ENCODE results near the gene CTTN.
"Not testable (repeated sequence)": the region's sequence is repeated elsewhere in the genome, so short reads cannot be mapped to it uniquely, and the experiment has no call there.

Gene CTTN

GRCh38 chr11:70381872-70382861 is 16.2 kb upstream of the CTTN start:
- DNase-seq: no peak

GRCh38 chr11:70383664-70384565 is 14.4 kb upstream of the CTTN start:
- DNase-seq: no peak

GRCh38 chr11:70384566-70385152 is 13.7 kb upstream of the CTTN start:
- no peak for DNase-seq

- DNase-seq: no peak
These were observed 10.8 kb upstream of the CTTN start for GRCh38 chr11:70387564-70387963.

GRCh38 chr11:70389201-70389600 is 9.1 kb upstream of the CTTN start:
- DNase-seq: no peak

- not testable (repeated sequence) for DNase-seq
These were observed 7.4 kb upstream of the CTTN start for GRCh38 chr11:70390882-70391281.

- no peak for DNase-seq
These were observed 3.9 kb upstream of the CTTN start for GRCh38 chr11:70394211-70394950.

- DNase-seq: no peak
These were observed 870 bp upstream of the CTTN start for GRCh38 chr11:70397336-70397982.

GRCh38 chr11:70398834-70399680 is 728 bp downstream of the CTTN start:
- DNase-seq: no peak

GRCh38 chr11:70399681-70400112 is 1.4 kb downstream of the CTTN start:
- DNase-seq: peak; percentile 31

- no peak for DNase-seq
These were observed 2.3 kb downstream of the CTTN start for GRCh38 chr11:70400643-70401042.

GRCh38 chr11:70402016-70402415 is 3.7 kb downstream of the CTTN start:
- no peak for DNase-seq

GRCh38 chr11:70402685-70403084 is 4.4 kb downstream of the CTTN start:
- DNase-seq: no peak

- DNase-seq: no peak
These were observed 5.9 kb downstream of the CTTN start for GRCh38 chr11:70404244-70404643.

- DNase-seq: no peak
These were observed 7.5 kb downstream of the CTTN start for GRCh38 chr11:70405679-70406395.

- DNase-seq: no peak
These were observed 8.8 kb downstream of the CTTN start for GRCh38 chr11:70407121-70407520.

GRCh38 chr11:70407814-70408213 is 9.5 kb downstream of the CTTN start:
- DNase-seq: no peak

- not testable (repeated sequence) for DNase-seq
These were observed 10.0 kb downstream of the CTTN start for GRCh38 chr11:70408326-70408725.

GRCh38 chr11:70409437-70409836 is 11.1 kb downstream of the CTTN start:
- no peak for DNase-seq

- no peak for DNase-seq
These were observed 11.5 kb downstream of the CTTN start for GRCh38 chr11:70409871-70410270.

Data from midbrain (tissue), 1 donor.